ENCODE measurements around the gene SLC15A3.

The SLC15A3 gene

GRCh38 chr11:60889869-60890311 lies 62.1 kb downstream of the SLC15A3 start:
- TF ChIP-seq CTCF (IDR thresholded peaks at IDR 0.05; ENCODE audit: low read depth, low read length, missing control alignments): no peak
- no peak overlapping the region for H3K27ac ChIP-seq
- H3K4me3 ChIP-seq (ENCODE audit: low read depth, low read length): no peak overlapping the region
- H3K27me3 ChIP-seq (replicated peaks): no peaks in the 10 kb centered on the region
- H3K36me3 ChIP-seq (replicated peaks): peaks cover 14% of the 10 kb centered on the region
- no peak for DNase-seq
- in situ Hi-C loops (cut with HindIII; ENCODE audit: low pct_ligation_motif_present, low sequenced_read_pairs): no loop called here

GRCh38 chr11:60887556-60887955 lies 64.4 kb downstream of the SLC15A3 start:
- peak; percentile 60 for DNase-seq
- TF ChIP-seq CTCF (IDR thresholded peaks at IDR 0.05; ENCODE audit: low read depth, low read length, missing control alignments): peak; percentile 87
- in situ Hi-C loops (cut with HindIII; ENCODE audit: low pct_ligation_motif_present, low sequenced_read_pairs): no loop called here
- no peaks in the 10 kb centered on the region for H3K36me3 ChIP-seq (replicated peaks)
- no peaks in the 10 kb centered on the region for H3K27me3 ChIP-seq (replicated peaks)
- no peak overlapping the region for H3K27ac ChIP-seq
- no peak overlapping the region for H3K4me3 ChIP-seq (ENCODE audit: low read depth, low read length)

All from brain microvascular endothelial cell (primary cell).